NCI-H2196 (cell line): ENCODE data around the gene SAP30L.

ENCODE experiments used
- DNase-seq: peaks from one replicate; lab custom pipeline; 2025; ENCODE audit not compliant: unreplicated experiment; lab: John Stamatoyannopoulos, UW

SAP30L gene, protein sequence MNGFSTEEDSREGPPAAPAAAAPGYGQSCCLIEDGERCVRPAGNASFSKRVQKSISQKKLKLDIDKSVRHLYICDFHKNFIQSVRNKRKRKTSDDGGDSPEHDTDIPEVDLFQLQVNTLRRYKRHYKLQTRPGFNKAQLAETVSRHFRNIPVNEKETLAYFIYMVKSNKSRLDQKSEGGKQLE

GRCh38 chr5:154445422-154446194 is at the start of gene SAP30L:
TSS of gene SAP30L (plus strand) at chr5:154445997. CDS start at chr5:154446605, 608 bp downstream.
- DNase-seq: peak; percentile 94

DNA sequence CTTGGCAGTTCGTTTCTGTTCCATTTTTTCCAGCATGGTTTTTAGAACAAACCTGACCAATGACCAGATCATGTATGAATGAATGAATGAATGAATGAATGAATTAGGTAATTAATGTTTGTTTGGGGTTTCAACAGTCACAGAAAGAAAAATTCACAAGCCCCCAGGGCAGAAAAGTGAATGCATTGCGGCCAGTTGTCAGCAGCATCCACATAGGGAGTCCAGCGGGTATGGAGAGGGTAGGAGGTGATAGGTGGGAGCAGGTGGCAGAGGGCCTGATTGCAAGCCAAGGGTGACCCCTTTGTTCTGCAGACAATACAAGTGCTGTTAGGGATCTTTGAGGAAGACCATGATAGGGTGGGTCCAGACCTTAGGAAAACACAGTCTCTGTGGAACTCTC is 49.7 kb upstream of the SAP30L start:
- no peak for DNase-seq

GRCh38 chr5:154397652-154398406 is 48.0 kb upstream of the SAP30L start:
- peak; percentile 73 for DNase-seq

DNA sequence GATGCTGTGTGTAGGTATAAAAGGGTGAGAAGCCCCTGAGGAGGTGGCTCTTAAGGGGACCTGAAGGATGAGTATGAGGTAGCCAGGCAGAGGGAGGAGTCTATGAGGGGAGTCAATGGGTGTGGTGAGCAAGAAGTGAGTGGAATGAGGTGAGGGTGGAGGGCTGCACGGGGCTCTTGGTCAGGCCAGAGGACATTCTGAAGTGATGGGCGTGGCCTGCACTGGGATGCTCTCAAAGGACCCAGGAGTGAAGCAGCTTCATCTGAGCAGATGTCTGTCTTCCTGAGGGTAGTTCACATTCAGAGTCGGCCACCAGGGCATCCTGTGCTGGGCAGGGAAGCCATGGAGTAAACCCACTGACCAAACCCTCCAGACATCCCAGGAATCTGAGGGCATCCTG is 45.1 kb upstream of the SAP30L start:
- DNase-seq: no peak

DNA sequence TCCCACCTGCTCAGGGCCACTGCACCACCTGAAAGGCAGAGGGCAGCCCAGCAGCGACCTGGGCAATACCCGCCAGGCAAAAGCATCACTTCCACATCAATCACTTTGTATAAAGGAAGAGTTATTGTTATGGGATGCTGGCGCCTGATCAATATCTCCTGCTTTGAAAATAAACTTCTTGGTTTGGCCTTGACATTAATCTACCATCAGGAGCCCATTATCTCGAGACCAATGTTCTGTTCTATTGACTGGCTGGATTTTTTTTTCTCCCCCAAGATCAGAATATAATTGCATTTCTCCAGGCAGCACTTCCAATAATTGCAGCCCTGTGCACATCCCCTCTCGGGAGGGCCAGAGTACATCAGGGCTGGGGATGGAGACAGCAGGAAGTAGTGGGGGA is 44.4 kb upstream of the SAP30L start:
- no peak for DNase-seq

DNA sequence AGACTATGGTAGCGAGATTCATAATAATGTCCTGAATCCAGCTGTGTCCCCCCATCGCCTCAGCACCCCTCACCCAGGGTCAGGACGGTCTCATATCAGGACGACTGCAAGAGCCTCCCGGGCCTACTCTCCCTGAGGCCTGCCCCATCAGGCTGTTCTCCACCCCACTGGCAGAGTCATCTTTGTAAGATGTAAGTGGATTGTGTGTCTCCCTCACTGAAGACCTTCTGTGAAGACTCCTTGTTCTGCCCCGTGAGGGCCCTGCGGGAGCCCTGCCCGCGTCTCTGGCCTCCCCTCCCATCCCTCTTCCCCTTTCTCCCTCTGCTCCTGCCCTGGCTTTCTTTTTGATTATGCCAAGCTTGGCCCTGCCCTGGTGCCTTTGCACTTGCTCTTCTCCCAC is 43.9 kb upstream of the SAP30L start:
- DNase-seq: no peak

GRCh38 chr5:154402611-154403010 is 43.2 kb upstream of the SAP30L start:
- no peak for DNase-seq

- no peak for DNase-seq
Measured at GRCh38 chr5:154403234-154403633, 42.6 kb upstream of the SAP30L start.

- no peak for DNase-seq
Measured at GRCh38 chr5:154403776-154404387, 41.9 kb upstream of the SAP30L start.

DNA sequence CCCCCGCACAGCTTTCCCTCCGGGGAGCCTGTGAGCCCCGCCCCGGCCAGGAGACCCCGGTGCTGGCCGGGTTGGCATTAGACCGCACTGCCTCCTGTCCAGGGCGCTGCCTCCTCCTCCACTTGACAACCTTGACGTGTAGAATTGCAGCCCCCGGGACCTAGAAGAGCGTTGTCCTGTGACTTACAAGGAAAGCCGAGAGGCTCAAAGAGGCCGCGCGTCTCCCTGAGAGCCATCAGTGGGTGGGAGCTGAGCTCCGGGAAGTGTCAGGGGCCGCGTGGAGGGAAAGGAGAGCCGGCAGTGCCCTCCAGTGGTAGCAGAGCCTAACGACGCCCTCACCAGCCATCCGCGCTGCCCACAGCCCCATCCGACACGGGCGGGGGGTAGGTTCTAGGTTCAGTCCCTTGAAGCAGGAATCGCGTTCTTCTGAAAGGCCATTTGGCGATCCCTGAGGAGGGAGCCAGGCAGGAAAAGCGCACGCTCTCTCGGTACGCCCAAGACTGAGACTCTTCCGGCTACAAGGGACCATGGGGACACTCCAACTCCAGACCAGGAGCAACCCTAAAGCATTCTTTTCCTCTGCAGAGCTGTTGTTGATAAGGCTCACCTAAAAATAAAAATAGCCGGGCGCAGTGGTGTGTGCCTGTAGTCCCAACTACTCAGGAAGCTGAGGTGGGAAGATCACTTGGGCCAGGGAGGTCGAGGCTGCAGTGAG is 40.6 kb upstream of the SAP30L start:
- peak; percentile 78 for DNase-seq

DNA sequence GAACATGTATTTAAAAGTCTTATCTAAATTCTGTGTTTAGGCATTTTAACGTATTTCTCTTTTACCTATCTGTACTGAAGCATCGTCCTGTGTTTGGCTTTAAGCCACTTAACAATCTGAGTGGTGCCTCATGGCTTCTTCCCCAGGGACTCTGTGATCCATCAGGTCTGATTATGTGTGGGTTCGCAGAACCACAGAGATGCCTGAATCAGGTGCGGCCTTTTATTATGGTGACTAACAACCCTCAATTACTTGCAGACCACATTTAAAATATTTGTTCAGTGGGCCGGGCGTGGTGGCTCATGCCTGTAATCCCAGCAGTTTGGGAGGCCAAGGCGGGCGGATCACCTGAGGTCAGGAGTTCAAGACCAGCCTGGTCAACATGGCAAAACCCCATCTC is 39.6 kb upstream of the SAP30L start:
- no peak for DNase-seq

- no peak for DNase-seq
Measured at GRCh38 chr5:154406826-154407225, 39.0 kb upstream of the SAP30L start.

GRCh38 chr5:154408811-154409210 is 37.0 kb upstream of the SAP30L start:
- DNase-seq: no peak

DNA sequence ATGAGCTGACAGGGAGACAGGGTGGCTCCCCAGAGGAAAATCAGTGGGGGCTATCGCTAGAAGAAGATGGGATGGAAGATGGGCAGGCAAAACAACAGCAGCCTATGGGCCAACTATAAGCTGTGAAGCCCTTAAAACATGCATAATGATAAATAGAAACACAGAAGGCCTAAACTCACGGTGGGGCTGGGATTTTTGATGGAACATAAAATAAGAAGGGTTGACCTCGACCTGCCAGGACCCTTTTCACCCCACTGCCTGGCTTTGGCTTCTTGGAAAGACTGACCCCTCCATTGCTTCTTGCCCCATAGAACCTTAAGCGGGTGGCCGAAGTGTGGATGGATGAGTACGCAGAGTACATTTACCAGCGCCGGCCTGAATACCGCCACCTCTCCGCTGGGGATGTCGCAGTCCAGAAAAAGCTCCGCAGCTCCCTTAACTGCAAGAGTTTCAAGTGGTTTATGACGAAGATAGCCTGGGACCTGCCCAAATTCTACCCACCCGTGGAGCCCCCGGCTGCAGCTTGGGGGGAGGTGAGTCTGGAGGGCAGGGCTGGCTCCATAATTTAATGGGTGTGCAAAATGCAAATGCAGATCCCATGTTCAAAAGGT is 36.5 kb upstream of the SAP30L start:
- DNase-seq: no peak

- no peak for DNase-seq
Measured at GRCh38 chr5:154410008-154410407, 35.8 kb upstream of the SAP30L start.

DNA sequence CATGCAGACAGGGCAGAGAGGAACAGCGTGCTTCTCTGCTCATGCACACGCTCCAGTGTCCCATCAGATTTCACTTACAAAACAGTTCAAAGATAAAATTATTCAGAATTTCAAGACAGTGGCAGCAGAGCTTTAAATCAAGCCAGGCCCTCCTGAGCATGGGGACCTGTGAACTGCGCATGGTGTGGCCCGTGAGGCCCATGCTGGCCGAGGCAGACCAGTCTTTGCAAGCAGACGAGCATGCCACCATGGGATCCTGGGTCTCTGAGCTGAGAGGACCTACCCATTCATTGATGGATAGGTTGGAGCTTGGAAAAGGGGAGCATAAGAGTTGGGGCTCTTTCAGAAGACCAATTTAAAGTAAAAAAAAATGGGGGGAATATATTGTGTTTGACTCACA is 35.0 kb upstream of the SAP30L start:
- DNase-seq: no peak

GRCh38 chr5:154411338-154411737 is 34.5 kb upstream of the SAP30L start:
- no peak for DNase-seq

- DNase-seq: no peak
Measured at GRCh38 chr5:154412316-154412715, 33.5 kb upstream of the SAP30L start.

DNA sequence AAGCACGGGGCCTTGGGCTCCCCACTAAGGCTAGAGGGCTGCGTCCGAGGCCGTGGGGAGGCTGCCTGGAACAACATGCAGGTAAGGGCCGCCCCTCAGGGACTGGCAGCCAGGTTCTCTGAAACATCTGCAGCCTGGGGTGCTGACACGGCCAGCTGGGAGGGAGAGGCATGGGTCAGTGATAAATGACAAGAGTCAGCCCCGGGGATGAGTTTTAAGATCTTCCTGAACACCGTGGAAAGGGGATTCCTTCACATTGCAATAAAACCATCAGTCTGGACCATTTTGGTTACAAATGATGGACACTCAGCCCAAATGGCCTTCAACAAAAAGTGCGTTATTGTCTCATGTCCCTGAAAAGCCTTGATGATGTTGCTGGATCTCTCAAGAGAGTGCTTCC is 32.9 kb upstream of the SAP30L start:
- no peak for DNase-seq

- no peak for DNase-seq
Measured at GRCh38 chr5:154415114-154415513, 30.7 kb upstream of the SAP30L start.
